SU-DHL-6 (cell line): ENCODE data around the gene SLC33A1.

Experiments used
- H2AFZ ChIP-seq: fragments of 200-600 bp; sonication (generic); 2 replicates; pipeline ENCODE4 v1.6.1; 2014; ENCODE audit warnings: low read depth, mild to moderate bottlenecking, moderate library complexity, mixed read lengths, antibody characterized with exemption, low read length; ENCODE audit not compliant: severe bottlenecking
- H3F3A ChIP-seq: fragments of 200-600 bp; shearing (Covaris generic); 2 replicates; pipeline ENCODE4 v1.6.0; 2016; ENCODE audit warnings: antibody characterized with exemption, mild to moderate bottlenecking; ENCODE audit not compliant: insufficient read depth
- H3K27ac ChIP-seq: fragments of 200-600 bp; sonication (generic); 2 replicates; pipeline ENCODE4 v1.5.1; 2016; ENCODE audit warnings: low read depth, mild to moderate bottlenecking, low read length, moderate library complexity, mixed read lengths
- H3K27me3 ChIP-seq: fragments of 200-600 bp; sonication (generic), shearing (Covaris generic); 2 replicates; pipeline ENCODE4 v1.6.0; 2014; ENCODE audit warnings: mild to moderate bottlenecking, low read length
- H3K36me3 ChIP-seq: fragments of 200-600 bp; sonication (generic); 2 replicates; pipeline ENCODE4 v1.6.1; 2014; ENCODE audit warnings: mild to moderate bottlenecking, low read length, mixed read lengths
- H3K4me2 ChIP-seq: fragments of 300-600, 200-600 bp; shearing (Covaris generic), sonication (generic); 2 replicates; pipeline ENCODE4 v1.6.0; 2014; ENCODE audit warnings: low read length, low read depth, mild to moderate bottlenecking; ENCODE audit not compliant: poor library complexity, severe bottlenecking
- H3K4me3 ChIP-seq: fragments of 200-600 bp; sonication (generic); 2 replicates; pipeline ENCODE4 v1.5.1; 2014; ENCODE audit warnings: antibody characterized with exemption, low read length, mild to moderate bottlenecking, mixed read lengths; ENCODE audit not compliant: insufficient read depth, poor library complexity, severe bottlenecking
- H3K79me2 ChIP-seq: fragments of 200-600 bp; sonication (generic); 2 replicates; pipeline ENCODE4 v1.6.1; 2014; ENCODE audit warnings: mild to moderate bottlenecking, low read length, moderate library complexity; ENCODE audit not compliant: insufficient read depth
- H3K9ac ChIP-seq: fragments of 200-600 bp; sonication (generic); 2 replicates; pipeline ENCODE4 v1.7.0; 2014; ENCODE audit warnings: mild to moderate bottlenecking, low read length
- H3K9me2 ChIP-seq: fragments of 200-600 bp; sonication (generic); replicated peaks from 2 replicates; pipeline ENCODE4 v1.6.1; 2014; ENCODE audit warnings: low read length; ENCODE audit not compliant: insufficient read depth
- H3K9me3 ChIP-seq: fragments of 200-600 bp; sonication (generic); 2 replicates; pipeline ENCODE4 v1.6.1; 2014; ENCODE audit warnings: low read length, mixed read lengths; ENCODE audit not compliant: insufficient read depth
- H4K20me1 ChIP-seq: fragments of 200-600 bp; sonication (generic); 2 replicates; pipeline ENCODE4 v1.6.1; 2014; ENCODE audit warnings: low read depth, mild to moderate bottlenecking, antibody characterized with exemption, low read length, moderate library complexity, mixed read lengths
- EZH2phosphoT487 ChIP-seq: fragments of 200-600 bp; sonication (generic), shearing (Covaris generic); conservative IDR thresholded peaks from 2 replicates; pipeline ENCODE4 v1.6.1; 2018; ENCODE audit warnings: mild to moderate bottlenecking, antibody characterized with exemption, low read length, moderate library complexity, mixed read lengths
- TF ChIP-seq, protein P1 (sequence below): fragments of 200-600 bp; sonication (generic); IDR thresholded peaks from one replicate; pipeline ENCODE4 v1.5.1; 2017; ENCODE audit warnings: antibody characterized with exemption, mild to moderate bottlenecking, low read length, moderate library complexity; ENCODE audit not compliant: insufficient read depth, poor library complexity, severe bottlenecking

The SLC33A1 gene

DNA sequence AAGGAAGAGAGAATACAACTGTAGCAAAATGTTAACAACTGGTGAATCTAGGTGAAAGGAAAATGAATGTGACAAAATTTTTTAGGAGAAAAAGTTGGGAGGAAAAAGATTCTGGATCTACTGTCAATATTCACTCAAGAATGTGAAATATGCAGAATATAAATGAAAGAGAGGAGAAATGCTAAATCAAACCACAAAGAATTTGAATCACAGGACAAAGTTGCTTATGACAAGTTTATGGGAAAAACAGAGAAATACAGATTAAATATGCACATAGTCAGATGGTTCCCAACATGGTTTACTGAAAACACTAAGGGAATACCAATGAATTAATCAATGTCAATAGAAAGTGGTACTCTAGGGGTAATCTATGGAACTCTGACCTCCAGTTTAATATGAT, 75.8 kb downstream of the SLC33A1 start:
- 0 out of 2 replicates have a peak, but pooled peaks cover 4% of the 10 kb centered on the region for H3K9me3 ChIP-seq
- TF ChIP-seq, protein P1, sequence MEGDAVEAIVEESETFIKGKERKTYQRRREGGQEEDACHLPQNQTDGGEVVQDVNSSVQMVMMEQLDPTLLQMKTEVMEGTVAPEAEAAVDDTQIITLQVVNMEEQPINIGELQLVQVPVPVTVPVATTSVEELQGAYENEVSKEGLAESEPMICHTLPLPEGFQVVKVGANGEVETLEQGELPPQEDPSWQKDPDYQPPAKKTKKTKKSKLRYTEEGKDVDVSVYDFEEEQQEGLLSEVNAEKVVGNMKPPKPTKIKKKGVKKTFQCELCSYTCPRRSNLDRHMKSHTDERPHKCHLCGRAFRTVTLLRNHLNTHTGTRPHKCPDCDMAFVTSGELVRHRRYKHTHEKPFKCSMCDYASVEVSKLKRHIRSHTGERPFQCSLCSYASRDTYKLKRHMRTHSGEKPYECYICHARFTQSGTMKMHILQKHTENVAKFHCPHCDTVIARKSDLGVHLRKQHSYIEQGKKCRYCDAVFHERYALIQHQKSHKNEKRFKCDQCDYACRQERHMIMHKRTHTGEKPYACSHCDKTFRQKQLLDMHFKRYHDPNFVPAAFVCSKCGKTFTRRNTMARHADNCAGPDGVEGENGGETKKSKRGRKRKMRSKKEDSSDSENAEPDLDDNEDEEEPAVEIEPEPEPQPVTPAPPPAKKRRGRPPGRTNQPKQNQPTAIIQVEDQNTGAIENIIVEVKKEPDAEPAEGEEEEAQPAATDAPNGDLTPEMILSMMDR = no peak
- no peak for TF ChIP-seq EZH2phosphoT487
- no peaks in the 10 kb centered on the region for H3K79me2 ChIP-seq
- no peak overlapping the region for H3K4me3 ChIP-seq
- no peaks in the 10 kb centered on the region for H4K20me1 ChIP-seq
- no peaks in the 10 kb centered on the region for H3K27me3 ChIP-seq
- H2AFZ ChIP-seq = no peak overlapping the region
- H3K4me2 ChIP-seq = no peak overlapping the region
- H3F3A ChIP-seq = no peaks in the 10 kb centered on the region
- H3K9me2 ChIP-seq = no peaks in the 10 kb centered on the region
- no peaks in the 10 kb centered on the region for H3K36me3 ChIP-seq
- no peak overlapping the region for H3K27ac ChIP-seq
- no peak overlapping the region for H3K9ac ChIP-seq

DNA sequence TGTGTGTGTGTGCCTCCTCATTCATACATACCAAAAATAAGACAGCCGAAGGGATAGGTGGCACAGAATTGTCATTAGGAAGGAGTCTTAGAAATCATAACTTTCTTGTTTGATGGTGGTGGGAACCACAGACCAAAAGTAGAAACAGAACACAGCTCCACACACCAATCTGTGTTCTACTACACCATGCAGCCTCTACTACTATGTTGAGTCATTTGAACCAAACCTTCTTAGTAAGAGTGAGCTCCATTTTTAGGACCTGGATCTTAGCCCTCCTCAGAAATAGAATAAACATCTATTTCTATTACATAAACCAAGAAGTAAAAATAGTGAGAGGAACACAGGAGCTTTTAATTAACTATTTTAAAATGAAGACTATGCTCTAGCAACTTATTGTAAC, 81.4 kb downstream of the SLC33A1 start:
- no peak overlapping the region for H2AFZ ChIP-seq
- no peaks in the 10 kb centered on the region for H3K9me2 ChIP-seq
- H4K20me1 ChIP-seq = no peaks in the 10 kb centered on the region
- H3F3A ChIP-seq = no peaks in the 10 kb centered on the region
- no peak overlapping the region for H3K27ac ChIP-seq
- H3K79me2 ChIP-seq = no peaks in the 10 kb centered on the region
- H3K27me3 ChIP-seq = no peaks in the 10 kb centered on the region
- H3K9ac ChIP-seq = no peak overlapping the region
- no peak overlapping the region for H3K4me3 ChIP-seq
- no peak overlapping the region for H3K4me2 ChIP-seq
- TF ChIP-seq, protein P1 = no peak
- TF ChIP-seq EZH2phosphoT487 = no peak
- H3K9me3 ChIP-seq = peaks cover 10% of the 10 kb centered on the region; the same call in 1 of the 2 replicates
- no peaks in the 10 kb centered on the region for H3K36me3 ChIP-seq

DNA sequence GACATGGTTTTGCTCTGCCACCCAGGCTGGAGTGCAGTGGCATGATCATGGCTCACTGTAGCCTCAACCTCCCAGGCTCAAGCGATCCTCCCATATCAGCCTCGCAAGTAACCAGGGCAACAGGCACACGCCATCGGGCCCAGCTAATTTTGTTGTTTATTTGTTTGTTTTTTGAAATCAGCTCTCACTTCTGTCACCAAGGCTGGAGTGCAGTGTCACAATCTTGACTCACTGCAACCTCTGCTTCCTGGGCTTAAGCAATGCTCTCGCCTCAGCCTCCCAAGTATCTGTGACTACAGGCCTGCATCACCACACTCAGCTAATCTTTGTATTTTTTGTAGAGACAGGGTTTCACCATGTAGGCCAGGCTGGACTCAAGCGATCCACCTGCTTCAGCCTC, 83.1 kb downstream of the SLC33A1 start:
- TF ChIP-seq EZH2phosphoT487 = no peak
- TF ChIP-seq, protein P1 = no peak
- Histone ChIP-seq H4K20me1 (no peaks in the 10 kb centered on the region), H3K27me3 (no peaks in the 10 kb centered on the region), H3K9me2 (no peaks in the 10 kb centered on the region), H3K4me3 (no peak overlapping the region), H3F3A (no peaks in the 10 kb centered on the region), H3K27ac (no peak overlapping the region), H3K9me3 (peaks cover 10% of the 10 kb centered on the region; the same call in 1 of the 2 replicates), H3K9ac (no peak overlapping the region), H3K36me3 (no peaks in the 10 kb centered on the region), H3K4me2 (no peak overlapping the region), H3K79me2 (no peaks in the 10 kb centered on the region), H2AFZ (no peak overlapping the region)
